OCI-LY3 (cell line): ENCODE results near the gene IKZF2.

ENCODE experiments used
- H2AFZ ChIP-seq: fragments of 200-600, 300-600 bp; shearing (Covaris generic); 2 replicates; pipeline ENCODE4 v1.6.0; 2014; ENCODE audit warnings: antibody characterized with exemption, low read depth, low read length
- H3K27ac ChIP-seq: fragments of 200-600, 300-600 bp; sonication (generic); 2 replicates; pipeline ENCODE4 v1.5.1; 2014; ENCODE audit warnings: mild to moderate bottlenecking, low read length, moderate library complexity, mixed read lengths
- H3K27me3 ChIP-seq: fragments of 200-600, 300-600 bp; sonication (generic); 2 replicates; pipeline ENCODE4 v1.6.1; 2014; ENCODE audit warnings: low read depth, low read length, mixed read lengths
- H3K36me3 ChIP-seq: fragments of 200-600, 300-600 bp; sonication (generic); replicated peaks from 2 replicates; pipeline ENCODE3; 2014; ENCODE audit warnings: low read depth, low read length, mixed read lengths
- H3K4me1 ChIP-seq: fragments of 300-600, 200-600 bp; sonication (generic); 2 replicates; pipeline ENCODE4 v1.6.1; 2014; ENCODE audit warnings: low read length, mixed read lengths
- H3K4me2 ChIP-seq: fragments of 200-600, 300-600 bp; sonication (generic); 2 replicates; pipeline ENCODE4 v1.6.1; 2014; ENCODE audit warnings: low read length, mixed read lengths
- H3K4me3 ChIP-seq: fragments of 300-600, 200-600 bp; sonication (generic); 2 replicates; pipeline ENCODE4 v1.5.1; 2014; ENCODE audit warnings: antibody characterized with exemption, mild to moderate bottlenecking, low read length, moderate library complexity
- H3K79me2 ChIP-seq: fragments of 300-600, 200-600 bp; shearing (Covaris generic); 2 replicates; pipeline ENCODE4 v1.6.1; 2014; ENCODE audit warnings: mild to moderate bottlenecking, low read length, mixed read lengths
- H3K9ac ChIP-seq: fragments of 300-600, 200-600 bp; shearing (Covaris generic); 2 replicates; pipeline ENCODE4 v1.6.0; 2014; ENCODE audit warnings: mild to moderate bottlenecking, low read length, moderate library complexity
- H3K9me3 ChIP-seq: fragments of 200-600, 300-600 bp; shearing (Covaris generic); 2 replicates; pipeline ENCODE4 v1.6.1; 2014; ENCODE audit warnings: low read length, mixed read lengths; ENCODE audit not compliant: insufficient read depth
- H4K20me1 ChIP-seq: fragments of 200-600, 300-600 bp; sonication (generic); 2 replicates; pipeline ENCODE4 v1.6.1; 2016; ENCODE audit warnings: low read length, mixed read lengths; ENCODE audit not compliant: insufficient read depth
- CTCF ChIP-seq: fragments of 200-600, 300-600 bp; sonication (generic); IDR thresholded peaks from 2 replicates; pipeline ENCODE4 v1.5.1; 2014; ENCODE audit warnings: antibody characterized with exemption, low read length, low read depth
- EZH2phosphoT487 ChIP-seq: fragments of 200-600 bp; shearing (Covaris generic); IDR thresholded peaks from 2 replicates; pipeline ENCODE4 v1.6.1; 2018; ENCODE audit warnings: antibody characterized with exemption, mixed run types, low read depth

IKZF2 gene

DNA sequence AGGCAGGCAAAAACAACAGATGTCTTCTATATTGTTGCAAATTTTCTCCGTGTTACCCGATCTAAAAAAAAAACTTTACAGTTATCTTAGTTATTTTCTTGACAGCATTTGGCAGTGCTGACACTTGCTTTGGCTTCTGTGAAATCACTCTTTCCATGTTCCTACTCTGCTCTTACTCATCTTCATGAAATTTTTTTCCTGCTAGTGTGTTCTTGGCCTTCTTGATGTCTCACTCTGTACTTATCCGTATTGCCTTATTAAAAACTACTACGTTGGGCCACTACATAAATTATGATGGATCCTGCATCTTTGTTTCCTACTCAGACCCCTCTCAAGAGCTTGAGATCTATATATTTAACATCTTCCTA is 134.4 kb downstream of the IKZF2 start:
- H3K27ac ChIP-seq = no peak overlapping the region
- no peaks in the 10 kb centered on the region for H4K20me1 ChIP-seq
- H3K4me1 ChIP-seq = peaks cover 48% of the 10 kb centered on the region
- no peak overlapping the region for H2AFZ ChIP-seq
- no peak overlapping the region for H3K4me2 ChIP-seq
- no peak overlapping the region for H3K4me3 ChIP-seq
- no peaks in the 10 kb centered on the region for H3K36me3 ChIP-seq
- no peak for TF ChIP-seq CTCF
- no peak for TF ChIP-seq EZH2phosphoT487
- H3K27me3 ChIP-seq = peaks cover 40% of the 10 kb centered on the region
- no peaks in the 10 kb centered on the region; the same call in 1 of the 2 replicates for H3K9me3 ChIP-seq
- H3K9ac ChIP-seq = no peak overlapping the region
- H3K79me2 ChIP-seq = no peaks in the 10 kb centered on the region

- H3K79me2 ChIP-seq = no peaks in the 10 kb centered on the region
- H2AFZ ChIP-seq = no peak overlapping the region
- TF ChIP-seq EZH2phosphoT487 = no peak
- TF ChIP-seq CTCF = no peak
- H3K27me3 ChIP-seq = peaks cover 40% of the 10 kb centered on the region
- peaks cover 42% of the 10 kb centered on the region for H3K4me1 ChIP-seq
- no peaks in the 10 kb centered on the region; the same call in 1 of the 2 replicates for H3K9me3 ChIP-seq
- peak overlapping the region; percentile 35 for H3K27ac ChIP-seq
- H3K4me2 ChIP-seq = peak overlapping the region; percentile 63
- peak overlapping the region; percentile 60 for H3K4me3 ChIP-seq
- H4K20me1 ChIP-seq = no peaks in the 10 kb centered on the region
- H3K36me3 ChIP-seq = no peaks in the 10 kb centered on the region
- no peak overlapping the region for H3K9ac ChIP-seq
Observed at GRCh38 chr2:213016166-213016983, 135.0 kb downstream of the IKZF2 start.

- H3K4me3 ChIP-seq = peak overlapping the region; percentile 60
- peak overlapping the region; percentile 44 for H3K27ac ChIP-seq
- TF ChIP-seq EZH2phosphoT487 (peak; percentile 90), CTCF (no peak)
- no peak overlapping the region for H3K9ac ChIP-seq
- H3K9me3 ChIP-seq = no peaks in the 10 kb centered on the region; the same call in 1 of the 2 replicates
- peaks cover 40% of the 10 kb centered on the region for H3K27me3 ChIP-seq
- H3K36me3 ChIP-seq = no peaks in the 10 kb centered on the region
- no peaks in the 10 kb centered on the region for H4K20me1 ChIP-seq
- peak overlapping the region; percentile 63 for H3K4me2 ChIP-seq
- H3K4me1 ChIP-seq = peaks cover 40% of the 10 kb centered on the region
- H2AFZ ChIP-seq = no peak overlapping the region
- no peaks in the 10 kb centered on the region for H3K79me2 ChIP-seq
Observed at GRCh38 chr2:213015387-213016165, 135.8 kb downstream of the IKZF2 start.

DNA sequence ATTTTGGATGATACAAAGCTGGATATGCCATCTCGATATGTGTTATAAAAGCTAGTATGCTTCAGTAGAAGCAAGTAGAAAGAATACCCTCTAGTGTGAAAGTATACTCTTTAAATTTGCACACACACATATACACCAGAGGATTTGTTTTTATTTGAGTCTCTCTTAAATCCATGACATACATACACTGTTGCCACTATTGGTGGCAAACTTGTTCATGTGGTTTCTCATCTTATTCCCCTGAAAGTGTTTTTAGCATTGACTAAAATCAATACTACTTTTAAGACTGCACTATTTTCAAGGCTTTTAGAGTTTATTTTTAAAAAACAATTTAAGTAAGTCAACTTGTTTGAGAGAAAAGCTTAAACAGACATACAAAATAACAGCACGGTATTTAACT is 137.4 kb downstream of the IKZF2 start:
- Histone ChIP-seq H3K4me2 (peak overlapping the region; percentile 63), H3K4me1 (peaks cover 45% of the 10 kb centered on the region), H3K9me3 (no peaks in the 10 kb centered on the region; the same call in 1 of the 2 replicates), H3K4me3 (no peak overlapping the region), H3K27me3 (peaks cover 36% of the 10 kb centered on the region), H3K36me3 (no peaks in the 10 kb centered on the region), H4K20me1 (no peaks in the 10 kb centered on the region), H3K27ac (no peak overlapping the region), H2AFZ (no peak overlapping the region), H3K9ac (no peak overlapping the region), H3K79me2 (no peaks in the 10 kb centered on the region)
- TF ChIP-seq CTCF = no peak
- no peak for TF ChIP-seq EZH2phosphoT487
